PC-9 (cell line): ENCODE results near the gene DZIP3.

ENCODE experiments used
- EZH2 ChIP-seq: fragments of 200-600 bp; sonication (generic); IDR thresholded peaks from 2 replicates; pipeline ENCODE4 v1.8.0; 2017; ENCODE audit warnings: antibody characterized with exemption, low read depth
- TF ChIP-seq, protein P1 (sequence below): fragments of 200-600 bp; sonication (generic); conservative IDR thresholded peaks from 2 replicates; pipeline ENCODE4 v1.6.1; 2017; ENCODE audit warnings: mixed run types, antibody characterized with exemption, mild to moderate bottlenecking, moderate library complexity

GRCh38 chr3:108566599-108566998 is 22.9 kb upstream of the DZIP3 start:
- TF ChIP-seq, protein P1, sequence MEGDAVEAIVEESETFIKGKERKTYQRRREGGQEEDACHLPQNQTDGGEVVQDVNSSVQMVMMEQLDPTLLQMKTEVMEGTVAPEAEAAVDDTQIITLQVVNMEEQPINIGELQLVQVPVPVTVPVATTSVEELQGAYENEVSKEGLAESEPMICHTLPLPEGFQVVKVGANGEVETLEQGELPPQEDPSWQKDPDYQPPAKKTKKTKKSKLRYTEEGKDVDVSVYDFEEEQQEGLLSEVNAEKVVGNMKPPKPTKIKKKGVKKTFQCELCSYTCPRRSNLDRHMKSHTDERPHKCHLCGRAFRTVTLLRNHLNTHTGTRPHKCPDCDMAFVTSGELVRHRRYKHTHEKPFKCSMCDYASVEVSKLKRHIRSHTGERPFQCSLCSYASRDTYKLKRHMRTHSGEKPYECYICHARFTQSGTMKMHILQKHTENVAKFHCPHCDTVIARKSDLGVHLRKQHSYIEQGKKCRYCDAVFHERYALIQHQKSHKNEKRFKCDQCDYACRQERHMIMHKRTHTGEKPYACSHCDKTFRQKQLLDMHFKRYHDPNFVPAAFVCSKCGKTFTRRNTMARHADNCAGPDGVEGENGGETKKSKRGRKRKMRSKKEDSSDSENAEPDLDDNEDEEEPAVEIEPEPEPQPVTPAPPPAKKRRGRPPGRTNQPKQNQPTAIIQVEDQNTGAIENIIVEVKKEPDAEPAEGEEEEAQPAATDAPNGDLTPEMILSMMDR = no peak
- no peak for TF ChIP-seq EZH2
